GM12864 (cell line): ENCODE results near the gene CENPF.

ENCODE experiments used
- DNase-seq: peaks from one replicate; pipeline ENCODE4 v3.0.0-alpha.2; 2011; ENCODE audit warnings: low read depth
- H3K4me3 ChIP-seq: 2 replicates; pipeline ENCODE4 v1.5.1; 2011; ENCODE audit warnings: mild to moderate bottlenecking, low read depth, low read length, control low read depth
- CTCF ChIP-seq: IDR thresholded peaks from 2 replicates; pipeline ENCODE4 v1.5.1; 2011; ENCODE audit warnings: low read depth, mild to moderate bottlenecking, moderate library complexity, low read length, control low read depth, inconsistent platforms; ENCODE audit errors: missing control alignments

CENPF gene

GRCh38 chr1:214658175-214658574 lies 55.2 kb downstream of the CENPF start:
- no peak overlapping the region for H3K4me3 ChIP-seq
- no peak for TF ChIP-seq CTCF
- no peak for DNase-seq

- no peak for DNase-seq
- no peak overlapping the region for H3K4me3 ChIP-seq
- TF ChIP-seq CTCF, result no peak
These were observed 55.8 kb downstream of the CENPF start for GRCh38 chr1:214658785-214659184.

GRCh38 chr1:214660190-214660589 lies 57.2 kb downstream of the CENPF start:
- TF ChIP-seq CTCF, result no peak
- DNase-seq, result no peak
- H3K4me3 ChIP-seq, result no peak overlapping the region

- no peak overlapping the region for H3K4me3 ChIP-seq
- no peak for TF ChIP-seq CTCF
- DNase-seq, result no peak
These were observed 57.9 kb downstream of the CENPF start for GRCh38 chr1:214660900-214661299.

GRCh38 chr1:214662223-214662785 lies 59.3 kb downstream of the CENPF start:
- TF ChIP-seq CTCF, result no peak
- DNase-seq, result no peak
- no peak overlapping the region for H3K4me3 ChIP-seq

GRCh38 chr1:214664651-214665433 lies 61.8 kb downstream of the CENPF start:
- no peak for DNase-seq
- H3K4me3 ChIP-seq, result no peak overlapping the region
- no peak for TF ChIP-seq CTCF

GRCh38 chr1:214665606-214666110 lies 62.7 kb downstream of the CENPF start:
- DNase-seq, result no peak
- no peak overlapping the region for H3K4me3 ChIP-seq
- TF ChIP-seq CTCF, result no peak
